ENCODE data around the gene CYP2C19.

- TF ChIP-seq TOX (CRISPR knock-in tag; IDR thresholded peaks at IDR 0.05; ENCODE audit: borderline replicate concordance) (no peak), ZNF565 (CRISPR knock-in tag; conservative IDR thresholded peaks at IDR 0.05; ENCODE audit: low read depth) (no peak), POU6F1 (CRISPR knock-in tag; IDR thresholded peaks at IDR 0.05; ENCODE audit: borderline replicate concordance, low read depth) (no peak), CREB5 (CRISPR knock-in tag; IDR thresholded peaks at IDR 0.05; ENCODE audit: low read depth) (no peak), PATZ1 (CRISPR knock-in tag; IDR thresholded peaks at IDR 0.05; ENCODE audit: borderline replicate concordance) (no peak), ZNF8 (CRISPR knock-in tag; IDR thresholded peaks at IDR 0.05) (no peak), CSDC2 (CRISPR knock-in tag; IDR thresholded peaks at IDR 0.05) (no peak), ZFP30 (CRISPR knock-in tag; IDR thresholded peaks at IDR 0.05) (no peak), SNAI2 (CRISPR knock-in tag; IDR thresholded peaks at IDR 0.05) (no peak), GLIS3 (CRISPR knock-in tag; IDR thresholded peaks at IDR 0.05) (no peak), TSHZ2 (CRISPR knock-in tag; IDR thresholded peaks at IDR 0.05) (no peak), ZC3H10 (CRISPR knock-in tag; IDR thresholded peaks at IDR 0.05) (no peak), ZNF70 (CRISPR knock-in tag; IDR thresholded peaks at IDR 0.05) (no peak), ZFP3 (CRISPR knock-in tag; IDR thresholded peaks at IDR 0.05) (no peak)
Observed at GRCh38 chr10:94879214-94879613, 116.7 kb downstream of the CYP2C19 start.

Data from SK-N-SH treated with all-trans-retinoic acid at 6 μM for 48 hours (cell line).